Esophagus squamous epithelium (tissue), 5 donors: ENCODE results near the gene ZNF836. TPM values are rescaled to one million over a fixed set of nuclear protein-coding genes. Genes with fewer than 3 reads are reported as not detected.

Source experiments
- DNase-seq: peaks from one replicate; lab custom pipeline; 2025; lab: John Stamatoyannopoulos, UW
- H3K27ac ChIP-seq, 4 donors: fragments of 200-600 bp; sonication (generic); one replicate each; pipeline ENCODE4 v1.5.1; 2016 to 2019; ENCODE audit warnings: mild to moderate bottlenecking in 1 of 4
- H3K27me3 ChIP-seq, 4 donors: fragments of 200-600 bp; sonication (generic); 1 replicate in 3 of 4; 2 replicates in 1 of 4; pipeline versions ENCODE4 v1.5.1 to v1.6.0; 2017 to 2021; ENCODE audit warnings: antibody characterized with exemption in 1 of 4
- H3K36me3 ChIP-seq, 3 donors: fragments of 200-600 bp; sonication (generic); one replicate each; pipeline ENCODE4 v1.5.1; 2016 to 2019
- H3K4me1 ChIP-seq, 3 donors: fragments of 200-600 bp; sonication (generic); one replicate each; pipeline ENCODE4 v1.5.1; 2017 to 2019
- H3K4me3 ChIP-seq, 4 donors: fragments of 200-600 bp; sonication (generic); 1 replicate in 3 of 4; 2 replicates in 1 of 4; pipeline ENCODE4 v1.5.1; 2016 to 2019; ENCODE audit warnings: mild to moderate bottlenecking in 2 of 4, moderate library complexity in 1 of 4
- H3K9me3 ChIP-seq, 3 donors: fragments of 200-600 bp; sonication (generic); one replicate each; pipeline ENCODE4 v1.5.1; 2016 to 2019
- CTCF ChIP-seq, 6 experiments: fragments of 450-650 bp in 4 of 6; fragments of 200-600 bp in 2 of 6; sonication (generic) in 2 of 6; IDR thresholded peaks; one replicate each; pipeline ENCODE4 v1.5.1; 2016 to 2019; ENCODE audit warnings: antibody characterized with exemption in 6 of 6, mild to moderate bottlenecking in 4 of 6, moderate library complexity in 4 of 6
- POLR2A ChIP-seq, 4 donors: fragments of 450-650 bp; IDR thresholded peaks; one replicate each; pipeline ENCODE4 v1.6.1; 2017; ENCODE audit warnings: antibody characterized with exemption in 4 of 4, mild to moderate bottlenecking in 4 of 4, moderate library complexity in 3 of 4
- WGBS, 2 donors: methylation state at CpG; one replicate each; pipeline ENCODE4 v1.1.5; 2018; 5-methylcytosine and 5-hydroxymethylcytosine counted together
- intact Hi-C: fragments of 100-400 bp; cut with DNase I; formaldehyde crosslinking; loops from one replicate; pipeline ENCODE4 v1.15.0; 2022
- total RNA-seq, 4 donors: library from RNA; depleted of rRNA; stranded (reverse); fragments of >200 nt; gene quantifications; one replicate each; pipeline ENCODE4 v1.1.0, GENCODE V29; 2016
- donor health status: DM: yes; HTN: yes; CAD: no.

ZNF836 gene
- total RNA-seq, 4 donors from 2014 or later: 5.0 to 9.5 (median 7.5) TPM

DNA sequence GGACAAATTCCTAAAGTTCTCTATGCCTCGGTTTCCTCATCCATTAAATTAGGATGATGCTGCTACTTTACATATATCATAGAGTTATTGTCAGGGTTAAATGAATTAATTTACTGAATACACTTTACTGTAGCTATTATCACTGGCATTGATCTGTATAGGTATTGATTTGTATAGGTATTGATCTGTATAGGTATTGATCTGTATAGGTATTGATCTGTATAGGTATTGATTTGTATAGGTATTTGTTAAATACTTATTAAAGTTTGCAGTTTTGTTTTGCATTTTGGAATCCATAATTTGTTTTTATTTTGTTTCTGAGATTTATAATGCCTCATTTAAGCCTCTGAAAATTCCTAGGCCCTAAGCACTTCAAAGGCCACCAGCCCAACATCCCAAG is 16.0 kb upstream of the ZNF836 start:
- TF ChIP-seq CTCF (IDR thresholded peaks at IDR 0.05) (no peak), POLR2A (IDR thresholded peaks at IDR 0.05) (no peak)
- H3K9me3 ChIP-seq: no peaks in the 10 kb centered on the region
- peaks cover 0 to 3% (median 0%) of the 10 kb centered on the region in 3 donors for H3K36me3 ChIP-seq
- intact Hi-C loops: no loop called here
- peaks cover 18 to 34% (median 26%) of the 10 kb centered on the region in 3 donors for H3K4me1 ChIP-seq
- WGBS, 2 donors: 100% methylated on average over 1 of the region's 1 CpG
- H3K27me3 ChIP-seq: no peaks in the 10 kb centered on the region
- H3K4me3 ChIP-seq: no peak overlapping the region
- DNase-seq: no peak
- no peak overlapping the region for H3K27ac ChIP-seq

DNA sequence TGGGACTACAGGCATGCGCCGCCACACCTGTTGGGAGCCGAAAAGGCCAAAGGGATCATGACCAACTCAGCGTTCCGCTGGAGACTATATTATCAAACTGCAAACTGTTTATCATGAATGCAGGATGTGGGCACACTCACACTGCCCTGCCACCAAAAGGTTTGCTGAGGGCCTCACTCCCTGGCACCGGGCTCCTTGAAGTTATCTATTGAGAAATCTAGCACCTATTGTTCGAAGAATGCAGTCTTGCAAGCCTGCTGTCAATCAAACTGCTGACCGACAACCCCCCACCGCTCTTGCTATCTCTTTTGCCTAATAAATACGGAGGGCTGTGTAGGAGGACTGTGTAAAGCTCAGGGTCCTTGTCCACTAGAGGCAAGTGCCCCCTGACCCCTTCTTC is 5.2 kb upstream of the ZNF836 start:
- H3K9me3 ChIP-seq: no peaks in the 10 kb centered on the region
- DNase-seq: no peak
- H3K36me3 ChIP-seq: no peaks in the 10 kb centered on the region
- no peaks in the 10 kb centered on the region for H3K27me3 ChIP-seq
- 64 to 80% methylated on average over 9 of the region's 10 CpGs for WGBS, 2 donors
- no peak overlapping the region for H3K27ac ChIP-seq
- H3K4me1 ChIP-seq: peaks cover 0 to 22% (median 2%) of the 10 kb centered on the region in 3 donors
- TF ChIP-seq CTCF (IDR thresholded peaks at IDR 0.05) (no peak), POLR2A (IDR thresholded peaks at IDR 0.05) (no peak)
- H3K4me3 ChIP-seq: no peak overlapping the region
- intact Hi-C loops: no loop called here

GRCh38 chr19:52172347-52172746 is 926 bp upstream of the ZNF836 start:
- peak overlapping the region in 2 of 4 donors; percentile 95 to 96 for H3K27ac ChIP-seq

DNA sequence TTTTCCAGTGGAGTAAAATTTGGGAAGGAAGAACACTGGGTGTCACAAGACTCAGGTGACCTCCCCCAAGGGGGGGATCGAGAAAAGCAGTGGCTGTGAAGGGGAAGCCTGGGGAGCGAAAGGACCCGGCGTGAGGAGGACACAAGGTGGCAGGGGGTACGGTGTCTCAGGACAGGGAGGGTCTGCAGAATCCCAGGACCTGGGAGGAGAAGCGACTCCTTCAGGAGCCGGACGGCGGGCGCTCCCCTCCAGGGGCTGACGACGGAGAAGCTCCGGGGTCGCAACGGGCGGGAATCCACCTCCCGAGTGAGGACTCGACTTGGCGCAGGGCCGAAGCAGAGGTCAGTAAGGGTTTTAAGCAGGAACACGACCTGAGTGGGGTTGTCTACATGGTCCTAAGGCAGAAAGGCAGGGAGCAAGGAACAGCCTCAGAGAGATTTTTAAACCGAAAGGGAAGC is 529 bp downstream of the ZNF836 start:
- TF ChIP-seq POLR2A (IDR thresholded peaks at IDR 0.05) (no peak), CTCF (IDR thresholded peaks at IDR 0.05) (no peak)
- H3K27ac ChIP-seq: peak overlapping the region; percentile 79 to 96 (median 88)
- DNase-seq: no peak
- H3K9me3 ChIP-seq: no peaks in the 10 kb centered on the region
- H3K27me3 ChIP-seq: no peaks in the 10 kb centered on the region
- H3K4me3 ChIP-seq: peak overlapping the region; percentile 57 to 95 (median 78)
- H3K36me3 ChIP-seq: peaks cover 0 to 38% (median 0%) of the 10 kb centered on the region in 3 donors
- WGBS, 2 donors: 0 to 1% methylated on average over 2 to 17 of the region's 22 CpGs
- intact Hi-C loops: no loop called here
- peaks cover 0 to 30% (median 6%) of the 10 kb centered on the region in 3 donors for H3K4me1 ChIP-seq

More at GRCh38 chr19:52172347-52172746, 926 bp upstream of the ZNF836 start:
- no peak for TF ChIP-seq POLR2A (IDR thresholded peaks at IDR 0.05)
- no peak for TF ChIP-seq CTCF (IDR thresholded peaks at IDR 0.05)
- H3K4me3 ChIP-seq: no peak overlapping the region
- no peaks in the 10 kb centered on the region for H3K9me3 ChIP-seq
- peaks cover 0 to 24% (median 0%) of the 10 kb centered on the region in 3 donors for H3K36me3 ChIP-seq
- no peak for DNase-seq
- H3K27me3 ChIP-seq: no peaks in the 10 kb centered on the region
- H3K4me1 ChIP-seq: peaks cover 0 to 39% (median 6%) of the 10 kb centered on the region in 3 donors
- intact Hi-C loops: no loop called here
- WGBS, 2 donors: 100% methylated on average over 1 of the region's 1 CpG

DNA sequence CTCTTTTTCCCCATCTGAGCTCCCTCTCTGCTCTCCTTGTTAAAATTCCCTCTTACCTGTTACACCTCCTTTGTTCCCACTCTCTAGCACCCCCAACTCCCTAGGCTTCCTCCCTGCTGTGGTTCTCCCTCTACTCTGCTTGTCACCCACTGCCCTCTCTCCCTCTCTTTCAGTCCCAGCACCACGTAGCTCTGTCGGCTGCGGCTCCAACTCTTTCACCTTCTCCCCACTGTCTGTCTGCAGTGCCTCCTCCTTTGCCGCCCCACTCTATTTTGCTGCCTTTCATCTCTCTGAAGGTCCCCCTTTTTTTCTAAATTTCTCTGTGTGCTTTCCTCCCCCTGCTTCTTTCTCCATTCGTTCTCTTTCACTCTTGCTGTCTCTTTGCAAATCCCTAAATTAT is 1.1 kb downstream of the ZNF836 start:
- Histone ChIP-seq H3K9me3 (peaks cover 0 to 4% (median 0%) of the 10 kb centered on the region in 3 donors), H3K27ac (peak overlapping the region in 3 of 4 donors; percentile 79 to 96 (median 95)), H3K4me1 (peaks cover 0 to 26% (median 6%) of the 10 kb centered on the region in 3 donors), H3K27me3 (no peaks in the 10 kb centered on the region), H3K4me3 (peak overlapping the region; percentile 57 to 95 (median 78)), H3K36me3 (peaks cover 0 to 44% (median 5%) of the 10 kb centered on the region in 3 donors)
- 4 to 7% methylated on average over 5 of the region's 5 CpGs for WGBS, 2 donors
- intact Hi-C loops: no loop called here
- no peak for TF ChIP-seq POLR2A (IDR thresholded peaks at IDR 0.05)
- no peak for TF ChIP-seq CTCF (IDR thresholded peaks at IDR 0.05)
- no peak for DNase-seq
